ENCODE measurements around the gene MEG3. TPM values are rescaled to one million over a fixed set of nuclear protein-coding genes. Genes with fewer than 3 reads are reported as not detected.

MEG3 gene
- total RNA-seq, 4 donors from 2014 or later: 101 to 177 (median 167) TPM

DNA sequence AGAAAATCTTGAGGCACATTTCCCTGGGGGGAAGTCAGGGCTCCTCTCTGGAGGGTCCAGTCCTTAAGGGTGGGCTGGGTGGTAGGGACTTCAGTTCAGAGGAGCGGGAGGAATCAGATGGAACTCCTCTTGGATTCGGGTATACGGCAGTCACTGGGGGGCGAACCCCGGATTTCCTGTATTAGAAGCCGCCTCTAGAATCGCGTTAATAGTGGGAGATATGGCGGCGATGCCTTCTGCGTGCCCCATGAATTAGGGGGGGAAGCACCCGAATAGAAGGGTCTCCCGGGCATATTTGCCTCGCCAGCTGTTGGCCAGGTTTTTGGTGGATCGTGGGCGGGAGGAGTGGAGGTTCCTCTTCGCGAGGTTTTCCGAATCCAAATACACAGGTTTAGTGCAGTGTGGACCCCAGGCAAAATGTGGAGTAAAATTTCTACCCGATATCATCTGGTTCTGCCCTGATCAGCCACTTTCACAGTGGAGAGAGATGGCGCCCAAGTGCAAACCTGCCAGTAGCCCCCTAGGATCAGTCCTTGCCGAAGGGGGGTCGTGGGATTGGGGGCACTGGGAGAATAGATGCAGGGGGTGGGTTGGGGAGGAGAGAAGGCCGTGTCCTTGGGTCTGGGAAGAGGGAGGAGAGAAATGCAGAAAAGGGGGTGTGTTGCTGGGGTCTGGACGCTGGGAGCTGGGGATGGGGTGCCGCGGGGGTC lies 628 bp downstream of the MEG3 start:
- peaks cover 0 to 27% (median 0%) of the 10 kb centered on the region in 4 donors for H3K9me3 ChIP-seq
- no peaks in the 10 kb centered on the region for H3K36me3 ChIP-seq
- peak overlapping the region; percentile 47 to 87 (median 57) for H3K27ac ChIP-seq
- peak overlapping the region; percentile 26 to 55 (median 35) for H3K4me3 ChIP-seq
- DNase-seq (ENCODE audit: low spot score in 2 of 2): no peak
- H3K27me3 ChIP-seq: peaks cover 0 to 22% of the 10 kb centered on the region in 2 donors
- 60 to 65% methylated on average over 27 of the region's 27 CpGs for WGBS, 2 donors
- no peak for TF ChIP-seq EP300 (IDR thresholded peaks at IDR 0.05)
- no peak for TF ChIP-seq POLR2A (IDR thresholded peaks at IDR 0.05)
- no peak for TF ChIP-seq CTCF (IDR thresholded peaks at IDR 0.05)
- no peaks in the 10 kb centered on the region for H3K4me1 ChIP-seq

- Histone ChIP-seq H3K27me3 (peaks cover 0 to 22% of the 10 kb centered on the region in 2 donors), H3K4me1 (no peaks in the 10 kb centered on the region), H3K4me3 (peak overlapping the region; percentile 26 to 55 (median 35)), H3K27ac (peak overlapping the region in 3 of 4 donors; percentile 50 to 87 (median 55)), H3K36me3 (no peaks in the 10 kb centered on the region), H3K9me3 (peaks cover 0 to 27% (median 0%) of the 10 kb centered on the region in 4 donors)
- WGBS, 2 donors: 60 to 66% methylated on average over 52 to 54 of the region's 61 CpGs
- no peak for TF ChIP-seq EP300 (IDR thresholded peaks at IDR 0.05)
- TF ChIP-seq CTCF (IDR thresholded peaks at IDR 0.05): peak in 4 of 5 experiments; percentile 41 to 57 (median 54)
- no peak for DNase-seq (ENCODE audit: low spot score in 2 of 2)
These were observed 1.4 kb downstream of the MEG3 start for GRCh38 chr14:100827101-100828021.

- DNase-seq (ENCODE audit: low spot score in 2 of 2): no peak
- Histone ChIP-seq H3K27me3 (peaks cover 0 to 22% of the 10 kb centered on the region in 2 donors), H3K4me1 (no peaks in the 10 kb centered on the region), H3K9me3 (peaks cover 0 to 27% (median 0%) of the 10 kb centered on the region in 4 donors), H3K4me3 (peak overlapping the region in 2 of 4 donors; percentile 26 to 55), H3K36me3 (no peaks in the 10 kb centered on the region), H3K27ac (no peak overlapping the region)
- TF ChIP-seq EP300 (IDR thresholded peaks at IDR 0.05): no peak
- peak; percentile 8 to 47 (median 32) for TF ChIP-seq CTCF (IDR thresholded peaks at IDR 0.05)
- no peak for TF ChIP-seq POLR2A (IDR thresholded peaks at IDR 0.05)
- WGBS, 2 donors: 59 to 64% methylated on average over 14 to 21 of the region's 26 CpGs
These were observed 2.3 kb downstream of the MEG3 start for GRCh38 chr14:100828031-100828769.

GRCh38 chr14:100830681-100831080 lies 4.8 kb downstream of the MEG3 start:
- Histone ChIP-seq H3K4me3 (no peak overlapping the region), H3K36me3 (no peaks in the 10 kb centered on the region), H3K9me3 (peaks cover 0 to 25% (median 0%) of the 10 kb centered on the region in 4 donors), H3K27ac (no peak overlapping the region), H3K27me3 (peaks cover 0 to 26% of the 10 kb centered on the region in 2 donors), H3K4me1 (no peaks in the 10 kb centered on the region)
- TF ChIP-seq POLR2A (IDR thresholded peaks at IDR 0.05) (no peak), EP300 (IDR thresholded peaks at IDR 0.05) (no peak), CTCF (IDR thresholded peaks at IDR 0.05) (no peak)
- DNase-seq (ENCODE audit: low spot score in 2 of 2): no peak
- WGBS, 2 donors: 74 to 76% methylated on average over 8 of the region's 8 CpGs

All from tibial nerve (tissue), 4 donors.